Psoas muscle (tissue), 8 donors: ENCODE measurements around the gene TPMT. TPM values are rescaled to one million over a fixed set of nuclear protein-coding genes. Genes with fewer than 3 reads are reported as not detected.

Experiments
- ATAC-seq, 4 donors: fragments of 200-7000 bp; cut with Tn5 transposase; one replicate each; pipeline ENCODE4 v1.9.1; 2020; ENCODE audit warnings: moderate library complexity in 3 of 4, mild to moderate bottlenecking in 2 of 4
- DNase-seq, 2 donors: peaks; one replicate each; pipeline ENCODE4 v3.0.0-alpha.2; 2020
- H3K27ac ChIP-seq: fragments of 200-600 bp; one replicate; pipeline ENCODE4 v1.8.0; 2022
- H3K27me3 ChIP-seq, 3 donors: fragments of 200-600 bp in 1 of 3; one replicate each; pipeline versions ENCODE4 v1.6.1 to v1.8.0; 2013 to 2022; ENCODE audit warnings: low read length in 2 of 3, mild to moderate bottlenecking in 2 of 3, moderate library complexity in 1 of 3; ENCODE audit not compliant: insufficient read depth in 3 of 3
- H3K36me3 ChIP-seq, 2 donors: fragments of 200-600 bp in 1 of 2; one replicate each; pipeline versions ENCODE4 v1.6.1 to v1.8.0; 2013 to 2022; ENCODE audit warnings: low read depth in 1 of 2, mild to moderate bottlenecking in 1 of 2, moderate library complexity in 1 of 2; ENCODE audit not compliant: insufficient read depth in 1 of 2
- H3K4me1 ChIP-seq: fragments of 200-600 bp; one replicate; pipeline ENCODE4 v1.8.0; 2022
- H3K4me3 ChIP-seq: fragments of 200-600 bp; one replicate; pipeline ENCODE4 v1.8.0; 2022; ENCODE audit warnings: mild to moderate bottlenecking
- H3K9me3 ChIP-seq: fragments of 200-600 bp; one replicate; pipeline ENCODE4 v1.8.0; 2022
- CTCF ChIP-seq: fragments of 200-600 bp; IDR thresholded peaks from one replicate; pipeline ENCODE4 v1.8.0; 2022; ENCODE audit warnings: antibody characterized with exemption
- WGBS, 3 donors: extraction: QIAGEN DNeasy Blood & Tissue Kit; methylation state at CpG; one replicate each; pipeline versions ENCODE4 v1.1.6 to v1.1.7; 2013; 5-methylcytosine and 5-hydroxymethylcytosine counted together
- intact Hi-C, 2 donors: fragments of 100-400 bp; cut with DNase I; formaldehyde crosslinking; loops; one replicate each; pipeline versions ENCODE4 v1.11.0 to v1.14.2; 2022
- polyA plus RNA-seq, 3 donors: library from polyadenylated mRNA; stranded (reverse); fragments of 200-250 nt; gene quantifications; one replicate each; pipeline ENCODE4 v1.2.3, GENCODE V29; 2013
- total RNA-seq, 4 donors: library from RNA; stranded (reverse); fragmentation: NEBNext Ultra II Directional in 2 of 4; extraction: Animal tissue kit (Norgen Biotek cat#: 25700) in 2 of 4; gene quantifications; one replicate each; pipeline versions ENCODE4 v1.2.1 to v1.2.4, GENCODE V29; 2021 to 2023
- donor health status: healthy with polysubstance abuse.
- donor health status: DM: no; HTN: no; CAD: no; lungs with moderate emphysema.
- donor health status: Bipolar disorder and iron deficiency.
- donor health status: healthy.
- donor health status: DM: yes; HTN: yes; CAD: no.
- donor health status: DM: no; HTN: no; CAD: no.
- donor health status: DM: no; HTN: no; CAD: no.
- donor health status: DM: yes; HTN: yes; CAD: no.

The TPMT gene
- total and polyA plus RNA-seq, 7 donors: 7.9 to 19.3 (median 9.7) TPM

GRCh38 chr6:18161431-18161830 lies 6.6 kb upstream of the TPMT start:
- Histone ChIP-seq H3K4me3 (no peak overlapping the region), H3K9me3 (no peaks in the 10 kb centered on the region), H3K36me3 (peaks cover 5 to 62% of the 10 kb centered on the region in 2 donors), H3K27me3 (no peaks in the 10 kb centered on the region), H3K4me1 (peaks cover 6% of the 10 kb centered on the region), H3K27ac (peak overlapping the region; percentile 70)
- intact Hi-C loops: loop anchor here in 1 of 2 donors (5.0 kb wide), 1 partner anchor 61 kb away; no protein-coding TSS in a partner anchor
- TF ChIP-seq CTCF: no peak
- DNase-seq (no peak), ATAC-seq (peak; percentile 61 to 97 (median 96))
- 85 to 91% (median 86%) methylated on average over 2 of the region's 2 CpGs for WGBS, 3 donors

GRCh38 chr6:18160911-18161310 lies 6.0 kb upstream of the TPMT start:
- peaks cover 5 to 57% of the 10 kb centered on the region in 2 donors for H3K36me3 ChIP-seq
- DNase-seq: no peak
- intact Hi-C loops: loop anchor here in 1 of 2 donors (5.0 kb wide), 1 partner anchor 61 kb away; no protein-coding TSS in a partner anchor
- no peaks in the 10 kb centered on the region for H3K27me3 ChIP-seq
- no peaks in the 10 kb centered on the region for H3K9me3 ChIP-seq
- TF ChIP-seq CTCF: no peak
- ATAC-seq: peak in 1 of 4 donors; percentile 34
- no peak overlapping the region for H3K4me3 ChIP-seq
- H3K4me1 ChIP-seq: peaks cover 11% of the 10 kb centered on the region
- WGBS, 3 donors: 75 to 92% (median 83%) methylated on average over 1 of the region's 1 CpG
- H3K27ac ChIP-seq: peak overlapping the region; percentile 70

DNA sequence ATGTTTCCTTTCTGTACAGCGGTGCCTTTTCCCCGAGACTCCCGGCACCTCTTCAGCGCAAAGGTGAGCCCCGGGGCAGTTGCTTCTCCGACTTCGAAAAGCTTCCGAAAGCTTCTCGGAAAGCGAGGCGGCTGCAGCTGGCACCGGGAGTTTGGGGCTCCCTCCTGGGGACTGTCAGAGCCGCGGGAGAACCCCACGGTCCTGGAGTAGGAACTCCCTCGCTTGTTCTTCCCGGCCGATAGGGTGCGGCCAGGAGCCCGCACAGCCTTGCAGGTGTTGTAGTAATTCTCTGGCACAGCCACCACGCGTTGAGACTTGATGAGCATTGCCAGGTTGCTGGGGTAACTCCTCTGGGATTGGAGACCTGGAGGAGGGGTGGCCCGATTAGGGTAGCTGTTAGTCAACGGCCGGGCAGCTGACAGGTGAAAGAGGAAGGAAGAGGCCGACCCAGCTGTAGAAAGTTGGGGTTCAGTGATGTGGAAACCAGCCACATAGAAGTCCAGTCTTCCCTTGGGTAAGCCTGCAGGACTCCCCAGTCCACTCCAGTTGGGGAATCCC lies 1.1 kb upstream of the TPMT start:
- intact Hi-C loops: no loop called here

GRCh38 chr6:18155150-18155863 lies 430 bp upstream of the TPMT start, which contains the start of gene KDM1B:
Gene KDM1B (plus strand): TSS chr6:18155422. CDS start chr6:18159896, 4,474 bp downstream.
- peaks cover 0 to 8% of the 10 kb centered on the region in 2 donors for H3K36me3 ChIP-seq
- no peaks in the 10 kb centered on the region for H3K9me3 ChIP-seq
- H3K4me1 ChIP-seq: peaks cover 17% of the 10 kb centered on the region
- H3K27me3 ChIP-seq: no peaks in the 10 kb centered on the region
- TF ChIP-seq CTCF: no peak
- peak within 1 kb of the TSS; percentile 90 for H3K4me3 ChIP-seq
- WGBS, 3 donors: 0 to 1% (median 1%) methylated on average over 54 to 87 of the region's 87 CpGs
- peak; percentile 98 to 99 for DNase-seq
- peak within 1 kb of the TSS; percentile 93 for H3K27ac ChIP-seq
- peak; percentile 96 to 99 (median 96) for ATAC-seq
- intact Hi-C loops: no loop called here

More for the DNA sequence above, 1.1 kb upstream of the TPMT start:
- WGBS, 3 donors: 1 to 3% (median 2%) methylated on average over 26 of the region's 26 CpGs
- peak; percentile 35 for TF ChIP-seq CTCF
- H3K9me3 ChIP-seq: no peaks in the 10 kb centered on the region
- H3K4me1 ChIP-seq: peaks cover 19% of the 10 kb centered on the region
- peaks cover 0 to 14% of the 10 kb centered on the region in 2 donors for H3K36me3 ChIP-seq
- peak overlapping the region; percentile 90 for H3K4me3 ChIP-seq
- DNase-seq (peak; percentile 47 to 72), ATAC-seq (peak; percentile 25 to 54 (median 42))
- peak overlapping the region; percentile 93 for H3K27ac ChIP-seq
- H3K27me3 ChIP-seq: no peaks in the 10 kb centered on the region
